ENCODE measurements around the gene PLCB1.

GRCh38 chr20:8401556-8401955 lies 269.5 kb downstream of the PLCB1 start:
- TF ChIP-seq REST (IDR thresholded peaks at IDR 0.05; ENCODE audit: insufficient read depth in 1 of 2, low read depth in 2 of 2, low read length in 2 of 2) (no peak), POLR2AphosphoS5 (IDR thresholded peaks at IDR 0.05; ENCODE audit: low read depth, low read length) (no peak), TAF1 (IDR thresholded peaks at IDR 0.05; ENCODE audit: borderline replicate concordance, insufficient read depth, low read length) (no peak)
